Measurements from ENCODE around the gene GMDS.

The GMDS gene

DNA sequence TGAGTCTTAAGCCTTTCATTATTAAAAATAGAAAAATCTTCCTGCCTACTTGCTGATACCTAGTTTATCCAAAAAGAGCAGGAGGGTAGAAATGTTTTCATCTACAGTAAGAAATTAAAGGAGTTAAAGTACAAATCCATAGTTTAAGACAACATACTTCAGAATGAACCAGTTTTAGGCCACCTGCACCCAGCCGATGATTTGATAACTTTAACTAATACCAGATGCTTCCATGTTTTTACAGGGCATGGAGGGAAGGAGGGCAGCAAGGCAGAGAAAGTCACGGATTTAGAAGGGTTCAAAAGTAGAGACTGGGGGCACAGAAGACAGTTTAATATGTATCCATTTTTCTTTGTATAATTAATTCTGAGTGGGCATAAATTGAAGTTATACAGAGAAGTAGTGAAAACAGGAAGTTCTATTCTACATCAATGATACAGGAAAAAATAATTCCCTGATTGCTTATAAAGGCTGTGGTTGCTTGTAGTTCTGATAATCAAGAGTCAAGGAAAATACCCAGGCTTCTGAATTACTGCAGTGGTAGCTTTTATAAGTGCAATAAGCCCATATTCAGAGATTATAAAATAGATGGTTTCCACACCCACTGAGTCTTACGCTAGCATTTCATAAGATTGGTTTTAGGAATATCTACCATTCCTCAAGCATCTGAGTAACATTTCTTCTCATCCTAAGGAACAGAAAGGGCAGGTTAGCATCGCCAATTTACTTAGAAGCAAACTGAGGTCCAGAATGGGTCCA is 72.0 kb downstream of the GMDS start:
- DNase-seq = no peak

DNA sequence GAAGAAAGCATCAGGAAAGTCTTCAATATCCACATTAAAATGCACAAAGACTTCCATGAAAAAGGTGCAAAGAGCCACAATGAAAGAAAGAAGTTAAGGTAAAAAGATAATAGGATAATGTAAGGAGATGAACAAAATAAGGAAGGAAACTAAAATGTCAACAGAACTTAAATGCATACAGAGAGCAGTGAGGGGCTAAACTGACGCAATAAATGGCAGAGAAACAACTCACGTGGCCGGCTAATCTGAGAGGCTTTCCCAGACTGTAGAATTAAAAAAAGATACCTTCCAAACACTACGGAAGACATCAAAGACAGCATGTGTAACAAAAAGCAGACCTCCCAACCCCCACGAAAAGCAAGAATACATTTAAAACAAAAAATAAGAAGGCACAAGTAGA is 73.7 kb downstream of the GMDS start:
- DNase-seq = no peak

DNA sequence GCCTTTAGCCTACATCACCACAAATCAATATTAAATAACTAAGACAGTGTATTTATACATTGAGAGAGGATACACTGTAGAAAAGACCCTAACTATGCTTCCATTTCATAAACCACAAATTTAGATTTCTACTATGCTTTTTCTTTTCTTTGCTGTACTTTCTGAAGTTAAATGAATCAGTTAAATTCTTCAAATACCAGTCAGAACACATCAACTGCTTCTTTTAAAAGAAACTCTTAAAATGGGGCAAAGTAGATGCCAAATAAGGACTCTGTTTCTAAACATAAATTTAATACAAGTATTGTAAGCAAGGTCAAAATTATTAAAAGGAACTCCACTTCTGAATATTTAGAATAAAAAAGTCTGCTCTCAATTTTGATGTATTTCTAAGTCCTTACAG is 76.9 kb downstream of the GMDS start:
- DNase-seq = no peak

DNA sequence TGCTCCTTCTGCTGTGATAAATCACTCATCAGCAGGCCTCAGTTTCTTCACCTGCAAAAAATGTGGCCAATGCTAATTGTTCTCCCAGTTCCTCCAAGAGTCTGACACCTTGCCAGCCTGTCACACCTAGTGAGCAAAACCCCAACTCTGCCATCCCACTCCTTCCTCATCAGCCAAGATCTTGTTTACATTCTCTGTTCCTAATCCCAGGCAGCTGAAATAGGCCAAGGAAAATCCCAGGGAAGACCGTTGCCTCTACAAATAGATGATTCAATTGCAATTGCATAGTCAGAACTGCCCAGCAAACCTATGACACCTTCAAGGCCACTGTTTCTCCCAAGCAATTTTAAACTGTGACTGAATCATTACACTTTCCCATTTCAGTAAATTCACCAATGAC is 78.7 kb downstream of the GMDS start:
- no peak for DNase-seq

DNA sequence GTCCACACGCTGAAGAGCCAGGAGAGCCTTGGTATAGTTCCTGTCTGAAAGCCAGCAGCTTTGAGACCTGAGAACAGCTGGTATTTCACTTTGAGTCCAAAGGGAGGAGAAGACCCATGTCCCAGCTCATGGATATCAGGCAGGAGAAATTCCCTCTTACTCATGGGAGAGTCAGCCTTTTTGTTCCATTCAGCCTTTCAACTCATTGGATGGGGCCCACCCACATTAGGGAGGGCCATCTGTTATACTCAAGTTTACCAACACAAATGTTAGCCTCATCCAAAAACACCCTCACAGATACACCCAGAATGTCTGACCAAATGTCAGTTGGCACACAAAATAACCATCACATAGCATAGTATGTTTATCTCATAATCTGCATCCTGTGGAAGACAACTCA is 80.1 kb downstream of the GMDS start:
- no peak for DNase-seq

DNA sequence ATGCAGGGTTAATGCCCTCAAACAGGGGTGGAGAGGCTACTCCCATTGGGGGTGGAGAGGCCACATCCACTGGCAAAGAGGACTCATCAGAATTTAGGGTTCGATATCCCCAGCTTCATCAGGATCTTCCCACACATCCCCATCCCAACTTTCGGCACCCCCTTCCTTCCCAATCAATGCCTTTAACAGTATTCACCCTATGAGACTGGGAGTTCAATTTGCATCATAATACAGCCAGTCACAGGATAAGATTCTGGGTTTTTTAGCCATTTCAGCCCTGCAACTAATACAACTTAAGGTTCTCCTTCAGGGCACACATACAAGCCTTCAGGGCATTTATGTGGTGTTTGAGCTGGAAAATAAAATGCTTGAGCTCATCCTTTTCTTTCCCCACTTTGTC is 80.9 kb downstream of the GMDS start:
- DNase-seq = no peak

DNA sequence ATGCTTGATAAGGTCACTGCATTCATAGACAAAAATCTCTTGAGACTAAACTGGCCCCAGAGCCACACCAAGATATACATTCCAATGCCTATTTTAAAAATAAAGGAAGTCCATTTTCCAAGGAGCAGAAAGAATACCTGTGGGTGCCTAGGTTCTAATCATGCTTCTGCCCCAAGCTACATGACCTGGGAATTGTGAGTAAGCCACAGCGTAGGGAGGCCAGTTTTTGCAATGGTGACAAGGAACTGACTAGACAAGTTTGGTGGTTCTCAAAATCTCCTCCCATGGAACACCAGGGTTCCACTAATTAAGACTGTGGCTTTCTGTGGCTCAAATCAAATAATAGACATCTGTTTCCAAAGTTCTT is 83.3 kb downstream of the GMDS start:
- no peak for DNase-seq

DNA sequence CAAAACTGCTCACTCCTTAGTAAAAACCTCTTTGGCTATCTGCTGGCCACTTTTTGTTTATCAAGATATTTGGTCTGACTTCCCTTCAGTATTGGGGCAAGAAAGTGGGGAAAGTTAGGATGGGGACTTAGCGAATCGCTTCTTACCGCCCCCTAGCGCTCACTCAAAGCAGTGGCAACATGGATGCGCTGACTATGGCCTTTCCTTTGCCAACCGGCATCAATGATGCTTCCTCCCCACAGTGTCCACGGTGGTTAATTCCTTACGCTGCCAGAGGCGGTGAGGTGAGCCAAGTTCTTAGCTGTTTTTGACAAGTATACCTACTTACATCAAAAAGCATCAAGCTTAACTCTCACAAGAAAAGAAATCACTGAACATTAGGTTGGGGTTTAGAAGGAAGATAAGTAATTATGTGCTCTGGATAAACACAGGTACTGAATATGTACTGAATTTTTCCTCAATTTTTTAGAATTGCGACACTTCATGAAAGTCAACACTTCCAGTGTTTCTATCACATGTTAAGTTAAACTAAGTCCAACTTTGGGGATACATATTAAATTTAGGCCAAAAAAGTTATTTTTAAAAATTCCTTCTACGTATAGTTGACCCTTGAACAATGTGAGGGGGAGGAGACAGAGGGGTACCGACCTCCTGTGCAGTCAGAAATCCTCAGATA is 86.7 kb downstream of the GMDS start:
- DNase-seq = no peak

DNA sequence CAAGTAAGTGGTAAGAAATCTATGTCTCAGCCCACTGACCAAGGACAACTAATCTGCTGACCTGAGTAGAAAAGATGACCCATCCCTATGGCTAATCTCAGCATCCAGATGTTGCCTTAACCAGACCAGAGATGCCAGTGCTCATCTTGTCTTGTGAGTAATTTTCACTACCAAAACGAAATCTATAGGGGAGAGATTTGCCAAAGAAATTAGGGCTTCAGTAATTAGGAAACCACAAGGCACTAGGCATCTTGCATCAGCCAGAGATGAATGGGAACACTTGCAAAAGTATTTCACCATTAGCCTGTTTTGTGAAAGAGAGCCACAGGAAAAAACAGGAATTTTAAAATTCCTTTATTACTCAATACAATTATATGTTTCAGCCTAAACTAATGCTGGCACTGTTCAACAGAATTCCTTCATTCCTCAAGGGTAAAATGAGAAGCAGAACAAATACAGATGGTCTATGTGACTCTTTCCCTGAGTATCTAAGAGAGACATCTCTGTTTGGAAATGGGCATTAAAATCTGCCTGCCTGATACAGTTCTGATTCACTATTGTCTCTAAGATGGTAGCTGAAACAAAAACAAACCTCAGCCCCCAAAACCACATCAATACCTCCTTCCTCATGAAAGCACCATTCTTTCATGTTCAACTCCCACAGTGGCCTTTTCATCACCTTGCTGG is 87.8 kb downstream of the GMDS start:
- no peak for DNase-seq

DNA sequence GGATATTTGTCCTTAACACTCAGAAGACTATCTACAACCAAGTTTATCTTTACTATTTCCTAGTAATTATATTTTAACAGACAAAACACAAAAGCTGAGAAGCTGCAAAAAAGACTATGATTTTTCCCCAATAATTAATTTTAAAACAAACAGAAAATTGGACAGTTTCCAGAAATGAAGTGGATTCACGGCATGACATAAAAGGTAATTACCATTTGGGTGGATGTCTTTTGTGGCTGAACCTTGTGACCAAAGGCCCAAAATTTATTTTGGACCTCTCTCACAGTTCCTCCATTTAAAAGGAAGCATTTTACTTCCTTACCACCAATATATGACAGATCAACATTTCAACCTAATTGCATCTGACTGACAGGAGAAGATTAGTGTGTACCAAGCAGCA is 90.2 kb downstream of the GMDS start:
- DNase-seq = no peak

DNA sequence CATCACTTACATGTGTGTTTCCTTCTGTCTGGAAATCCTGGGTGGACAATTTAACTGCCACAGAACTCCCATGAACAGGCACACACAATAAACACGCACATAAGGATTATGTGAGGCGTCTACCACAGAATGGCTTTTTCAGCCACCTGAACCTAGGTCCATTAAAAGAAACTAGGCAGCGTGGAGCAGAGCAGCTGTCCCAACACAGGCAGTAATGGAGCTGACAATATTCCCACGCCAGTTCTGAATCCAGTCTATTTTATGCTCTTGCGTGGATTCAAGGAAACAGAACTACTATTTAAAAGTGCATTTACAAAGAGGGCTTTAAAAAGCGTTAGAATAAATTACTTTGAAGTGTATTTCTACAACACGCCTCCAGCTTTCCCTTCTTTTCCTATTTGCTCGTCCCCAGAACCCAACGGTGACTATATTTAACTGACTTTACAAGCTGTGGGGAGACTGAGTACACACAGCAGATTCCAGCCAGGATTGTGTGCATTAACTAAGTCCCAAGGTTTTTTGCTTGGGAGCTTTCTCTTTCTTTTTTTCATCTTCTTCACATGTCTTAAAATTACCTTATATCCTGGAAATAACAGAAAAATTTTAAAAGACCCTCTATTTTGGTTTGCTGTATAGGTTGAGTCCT is 95.9 kb downstream of the GMDS start:
- no peak for DNase-seq

DNA sequence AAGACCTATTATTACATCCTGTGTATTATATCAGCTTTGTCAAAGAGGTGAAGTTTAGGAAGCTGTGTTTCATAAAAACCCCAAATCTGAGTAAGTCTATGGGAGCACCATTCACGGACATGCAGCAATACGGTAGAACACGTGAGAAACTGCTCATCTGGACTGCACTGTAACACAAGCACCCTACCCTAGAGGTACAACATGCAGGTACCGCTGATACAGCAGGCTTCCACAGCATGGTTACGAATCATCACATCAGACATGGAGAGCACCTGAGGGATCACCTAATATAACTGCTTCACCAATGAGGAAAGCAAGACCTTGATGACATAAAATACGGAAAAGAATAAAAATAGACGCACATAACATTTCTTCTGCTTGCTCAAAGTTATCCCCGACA is 96.7 kb downstream of the GMDS start:
- no peak for DNase-seq

DNA sequence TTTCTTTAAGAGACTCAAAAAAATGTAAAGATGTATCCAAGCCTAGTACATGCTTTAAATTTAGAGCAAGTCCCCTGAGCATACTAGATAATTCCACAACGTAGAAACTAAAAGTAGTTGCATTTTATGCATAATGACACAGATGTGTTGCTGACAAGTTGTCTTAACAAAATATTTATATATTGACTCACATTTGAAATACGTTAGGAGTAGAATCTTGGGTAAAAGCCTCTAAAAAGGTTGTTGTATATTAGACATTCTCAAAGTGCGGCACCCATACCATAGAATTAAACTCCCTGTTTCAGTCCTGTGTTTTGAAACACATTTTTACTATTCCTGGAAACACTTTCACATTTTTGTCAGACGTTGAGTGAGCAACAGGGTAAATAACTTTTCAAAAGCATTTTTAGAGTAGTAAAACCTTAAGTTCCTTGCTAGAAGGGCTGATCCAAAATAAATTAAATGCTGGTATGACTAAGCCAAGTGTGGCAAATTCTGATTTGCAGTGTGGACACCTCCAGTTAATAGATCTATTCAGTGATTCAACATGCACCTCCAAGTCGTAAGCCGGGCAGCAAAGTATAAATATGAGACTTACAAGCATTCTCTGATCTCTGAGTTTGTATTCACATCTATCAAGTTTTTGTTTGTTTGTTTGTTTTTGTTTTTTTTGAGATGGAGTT is 97.5 kb downstream of the GMDS start:
- no peak for DNase-seq

DNA sequence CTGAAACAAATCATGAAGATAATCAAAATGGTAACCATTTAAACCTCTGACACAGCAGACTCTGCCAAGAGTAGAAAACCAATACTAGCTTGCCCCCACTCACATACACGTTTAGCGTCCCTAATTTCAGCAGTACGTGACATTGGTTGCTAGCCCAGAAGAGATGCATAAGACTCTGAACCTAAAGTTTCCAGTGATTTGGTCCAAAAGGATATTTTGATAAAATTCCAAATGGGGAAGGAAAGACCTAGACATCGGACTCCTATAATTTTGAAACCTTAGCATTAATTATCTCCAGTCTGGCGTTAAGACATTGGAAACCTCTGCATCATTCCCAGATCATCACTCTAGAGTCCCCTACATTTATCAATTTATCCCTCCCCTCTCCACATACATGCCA is 98.1 kb downstream of the GMDS start:
- no peak for DNase-seq

DNA sequence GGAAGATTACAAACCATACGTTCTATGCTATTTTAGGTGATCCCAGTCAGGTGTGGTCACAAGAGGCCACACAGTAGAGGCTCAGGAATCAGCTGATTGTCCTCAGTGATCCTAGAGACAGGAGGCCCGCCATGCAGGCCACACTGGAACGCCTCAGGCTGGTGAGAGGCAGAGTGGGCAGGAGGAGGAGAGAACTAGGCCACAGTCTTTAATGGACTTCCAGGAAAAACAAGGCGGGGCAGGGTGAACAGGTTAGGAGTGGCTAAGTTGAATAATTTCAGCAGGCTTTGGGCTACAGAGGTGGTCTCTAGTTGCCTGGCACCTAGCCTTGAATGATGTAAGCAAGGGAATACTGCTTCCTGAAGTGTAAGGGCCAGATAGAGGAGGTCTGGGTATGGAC is 101.2 kb downstream of the GMDS start:
- no peak for DNase-seq

DNA sequence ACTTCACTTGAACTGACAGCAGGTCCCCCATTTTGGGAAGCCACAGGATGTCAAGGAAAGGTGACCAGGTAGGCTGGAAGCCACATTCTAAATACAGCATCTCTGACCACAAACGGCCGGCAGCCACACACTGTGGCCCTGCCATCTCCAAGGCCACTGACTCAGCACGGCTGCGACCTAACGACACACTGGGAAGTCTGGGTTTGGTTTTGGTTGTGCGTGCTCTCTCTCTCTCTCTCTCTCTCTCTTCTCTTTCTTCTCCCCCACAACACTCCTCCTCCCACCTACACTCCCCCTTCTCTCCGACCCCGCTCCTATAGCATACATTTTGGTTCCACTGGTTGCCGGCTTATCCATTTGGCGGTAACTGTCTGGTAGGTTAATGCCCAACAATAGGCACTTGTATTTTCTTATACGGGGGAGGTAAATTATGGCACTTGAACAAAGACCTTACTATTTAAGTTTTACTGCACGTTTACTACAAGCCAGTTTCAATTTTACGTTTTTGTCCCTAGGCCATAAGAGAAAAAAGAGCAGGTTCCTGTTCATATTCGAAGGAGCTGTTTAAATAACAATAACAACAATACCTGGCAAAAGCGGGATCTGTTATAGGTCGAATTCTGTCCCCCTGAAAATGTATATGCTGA is 103.6 kb downstream of the GMDS start:
- DNase-seq = no peak

DNA sequence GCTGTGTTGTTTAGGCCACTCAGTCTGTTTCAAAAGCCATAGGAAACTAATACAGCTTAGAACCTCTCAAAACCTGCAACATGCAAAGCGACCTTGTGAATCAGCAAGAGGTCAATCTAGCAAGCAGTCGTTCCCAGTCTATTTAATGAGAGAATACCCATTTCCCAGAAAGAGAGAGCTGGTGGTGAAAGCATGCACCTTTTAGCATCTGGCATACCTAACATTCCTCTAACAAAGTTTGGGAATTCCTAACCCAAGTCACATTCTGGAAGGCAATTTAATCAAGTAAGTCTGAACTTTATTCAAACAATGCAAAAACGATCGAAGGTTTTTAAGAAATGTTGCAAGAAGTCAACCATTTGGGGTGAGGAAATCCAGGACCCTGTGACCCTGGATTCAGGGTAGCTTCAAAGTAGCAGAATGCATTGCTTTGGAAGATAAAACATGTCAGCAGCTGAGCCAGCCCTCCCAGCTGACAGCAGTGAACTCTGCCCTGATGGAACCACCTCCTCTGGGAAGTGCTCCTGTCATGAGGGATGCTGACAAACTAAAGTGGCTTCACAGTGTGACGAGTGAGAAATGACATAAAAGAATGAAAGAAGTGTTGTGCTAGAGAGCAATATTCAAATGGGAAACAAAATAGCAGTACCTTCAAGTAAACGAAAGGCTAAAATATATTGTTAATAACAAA is 104.8 kb downstream of the GMDS start:
- no peak for DNase-seq

DNA sequence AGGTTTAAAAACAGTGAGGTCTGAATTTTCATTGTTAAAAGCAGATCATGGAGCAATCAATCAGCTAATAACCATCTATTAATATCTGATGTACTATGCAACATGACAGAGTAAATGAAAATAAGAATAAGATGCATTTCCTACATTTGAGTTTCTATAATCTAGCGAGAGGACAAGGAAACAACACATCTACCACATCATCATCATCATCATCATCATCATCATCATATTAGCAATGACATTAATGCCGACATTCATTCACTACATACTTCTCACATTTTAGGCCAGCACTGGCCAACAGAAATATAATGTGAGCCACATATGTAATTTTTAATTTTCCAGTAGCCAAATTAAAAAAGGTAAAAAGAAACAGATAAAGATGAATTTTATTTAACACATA is 110.0 kb downstream of the GMDS start:
- DNase-seq = no peak

DNA sequence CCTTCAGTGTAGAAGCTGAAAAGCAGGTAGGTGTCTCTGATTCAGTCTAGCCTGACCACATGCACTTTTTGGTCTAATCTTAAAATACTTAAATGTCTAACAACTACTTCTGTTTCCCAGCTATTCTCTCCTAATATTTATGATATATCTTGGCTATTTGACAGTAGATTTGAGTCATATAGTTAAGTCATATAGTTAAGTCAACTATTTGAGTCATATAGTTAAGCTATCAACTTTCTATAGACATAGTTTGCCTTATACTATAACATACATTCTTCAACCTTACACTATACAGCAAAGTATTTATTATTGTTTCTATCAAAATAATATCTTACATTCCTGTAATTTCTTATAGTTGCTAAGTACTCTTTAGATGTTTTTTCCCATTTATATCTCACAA is 110.9 kb downstream of the GMDS start:
- no peak for DNase-seq

DNA sequence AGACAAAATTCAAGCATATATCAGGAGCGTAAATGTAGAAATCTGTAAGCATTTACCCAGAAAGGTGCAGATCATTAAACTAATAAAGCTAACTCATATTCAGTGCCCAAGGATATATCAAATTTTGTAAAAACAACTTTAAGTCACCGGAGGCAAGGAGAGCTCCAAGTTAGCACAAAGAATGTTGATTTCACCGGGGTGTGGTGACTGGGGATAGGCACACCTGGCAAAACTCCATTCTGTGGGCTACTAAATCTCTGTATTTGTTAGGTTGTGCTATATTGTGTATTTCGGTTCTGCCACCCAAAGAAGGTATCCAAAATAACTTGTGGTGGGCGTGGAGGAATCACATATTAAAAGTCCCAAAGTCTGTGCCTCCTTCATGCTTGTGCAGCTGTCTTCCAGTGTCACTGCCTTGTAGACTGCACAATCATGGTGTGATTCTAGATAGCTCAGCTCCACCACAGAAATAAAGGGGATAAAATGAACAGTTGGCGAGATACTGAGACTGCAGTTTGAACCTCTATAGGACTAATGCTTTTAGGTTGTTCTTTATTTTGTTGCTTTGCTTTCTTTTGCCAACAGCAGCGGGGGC is 111.6 kb downstream of the GMDS start:
- no peak for DNase-seq

DNA sequence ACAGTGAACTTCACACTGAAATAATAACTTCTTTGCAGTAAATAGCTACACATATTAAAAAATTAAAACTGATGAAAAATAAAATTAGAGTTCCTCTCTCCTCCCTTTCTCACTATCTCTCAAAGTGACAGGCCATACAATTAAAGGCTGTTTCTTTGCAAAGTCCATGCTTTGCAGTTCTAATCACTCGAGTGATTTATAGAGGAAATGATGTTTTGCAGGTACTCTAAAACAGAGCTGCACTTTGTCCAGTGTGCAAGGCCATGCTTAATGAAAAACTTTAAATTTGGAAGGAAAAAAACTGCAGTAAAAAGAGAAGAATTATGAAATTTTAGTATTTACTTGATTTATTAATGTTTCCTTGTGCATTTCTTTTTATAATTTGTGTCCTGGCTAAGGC is 112.5 kb downstream of the GMDS start:
- no peak for DNase-seq

DNA sequence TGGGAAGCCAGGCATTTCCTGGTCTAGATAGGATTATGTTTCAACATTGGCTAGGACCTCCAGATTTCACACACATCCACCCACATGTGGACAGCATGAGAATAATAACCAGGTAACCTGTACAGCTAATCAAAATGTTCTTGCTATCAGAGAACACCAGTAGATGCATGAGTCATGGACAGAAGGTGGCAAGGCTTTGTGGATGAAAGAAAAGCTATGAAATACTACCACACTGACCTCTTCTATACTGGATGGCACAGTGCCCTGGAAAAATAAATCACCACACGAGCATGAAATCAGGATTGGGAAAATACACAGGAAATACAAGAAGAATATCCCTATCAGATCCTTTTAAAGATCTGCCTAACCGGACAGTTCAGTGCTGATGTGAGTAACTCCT is 113.0 kb downstream of the GMDS start:
- no peak for DNase-seq

All from CD4-positive, alpha-beta T cell treated with Interferon alpha-2 for 1 hour (primary cell).